Measurements from ENCODE around the gene KCND2. TPM values are rescaled to one million over a fixed set of nuclear protein-coding genes. Genes with fewer than 3 reads are reported as not detected.

Gene KCND2
- total RNA-seq, 1 experiment from 2014 or later: not detected

DNA sequence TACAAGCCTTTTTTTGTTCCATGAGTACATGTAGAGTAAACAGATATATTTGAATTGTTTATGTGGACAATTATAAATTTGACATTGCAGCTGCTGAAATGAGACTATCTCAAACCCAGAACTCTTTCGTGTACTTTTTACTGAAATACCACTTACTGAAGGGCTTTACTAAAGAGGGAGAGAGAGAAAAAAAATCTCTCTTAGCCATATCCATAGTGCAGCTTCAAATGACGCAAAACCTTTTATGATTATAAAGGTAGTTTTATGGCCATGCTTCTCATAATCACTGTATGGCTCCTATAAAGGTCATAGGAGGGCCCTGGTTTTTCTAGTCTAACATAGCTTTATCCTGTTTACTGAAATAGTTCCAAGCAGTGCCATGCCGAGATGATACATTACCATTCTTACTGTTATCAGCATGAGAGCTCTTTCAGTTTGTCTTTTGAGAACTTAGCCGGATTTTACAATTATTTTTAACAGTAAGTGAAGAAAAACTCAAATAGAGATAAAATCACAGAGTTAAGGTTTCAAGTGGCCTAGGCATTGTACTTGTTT lies 35.1 kb downstream of the KCND2 start:
- H3K4me3 Mint-ChIP-seq (ENCODE audit: unreplicated experiment): no peak overlapping the region
- no TSS peak for BruUV-seq (replicated peaks)
- ChIA-PET CTCF (no interaction called here), POLR2A (no interaction called here)
- intact Hi-C loops (cut with micrococcal nuclease; ENCODE audit: unreplicated experiment): no loop called here
- H3K36me3 Mint-ChIP-seq (ENCODE audit: insufficient read depth, unreplicated experiment): no peaks in the 10 kb centered on the region
- H3K4me3 ChIP-seq (ENCODE audit: low read depth, low read length): no peak overlapping the region
- H3K36me3 ChIP-seq (ENCODE audit: control insufficient read depth, insufficient read depth, low read length): no peaks in the 10 kb centered on the region
- H3K27ac Mint-ChIP-seq (ENCODE audit: unreplicated experiment): no peak overlapping the region
- TF ChIP-seq, protein P1, sequence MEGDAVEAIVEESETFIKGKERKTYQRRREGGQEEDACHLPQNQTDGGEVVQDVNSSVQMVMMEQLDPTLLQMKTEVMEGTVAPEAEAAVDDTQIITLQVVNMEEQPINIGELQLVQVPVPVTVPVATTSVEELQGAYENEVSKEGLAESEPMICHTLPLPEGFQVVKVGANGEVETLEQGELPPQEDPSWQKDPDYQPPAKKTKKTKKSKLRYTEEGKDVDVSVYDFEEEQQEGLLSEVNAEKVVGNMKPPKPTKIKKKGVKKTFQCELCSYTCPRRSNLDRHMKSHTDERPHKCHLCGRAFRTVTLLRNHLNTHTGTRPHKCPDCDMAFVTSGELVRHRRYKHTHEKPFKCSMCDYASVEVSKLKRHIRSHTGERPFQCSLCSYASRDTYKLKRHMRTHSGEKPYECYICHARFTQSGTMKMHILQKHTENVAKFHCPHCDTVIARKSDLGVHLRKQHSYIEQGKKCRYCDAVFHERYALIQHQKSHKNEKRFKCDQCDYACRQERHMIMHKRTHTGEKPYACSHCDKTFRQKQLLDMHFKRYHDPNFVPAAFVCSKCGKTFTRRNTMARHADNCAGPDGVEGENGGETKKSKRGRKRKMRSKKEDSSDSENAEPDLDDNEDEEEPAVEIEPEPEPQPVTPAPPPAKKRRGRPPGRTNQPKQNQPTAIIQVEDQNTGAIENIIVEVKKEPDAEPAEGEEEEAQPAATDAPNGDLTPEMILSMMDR (IDR thresholded peaks at IDR 0.05; ENCODE audit: insufficient read depth in 1 of 2, low read depth in 1 of 2, low read length in 1 of 2, severe bottlenecking in 1 of 2, unreplicated experiment in 1 of 2): no peak
- no peaks in the 10 kb centered on the region for H3K4me1 Mint-ChIP-seq (ENCODE audit: low read depth, unreplicated experiment)
- H3K9me3 ChIP-seq: no peaks in the 10 kb centered on the region
- DNase-seq: no peak
- no peaks in the 10 kb centered on the region for H3K27me3 ChIP-seq (replicated peaks; ENCODE audit: control insufficient read depth, insufficient read depth, low read length)
- no peaks in the 10 kb centered on the region for H3K9me3 Mint-ChIP-seq (ENCODE audit: unreplicated experiment)
- no peaks in the 10 kb centered on the region for H3K4me1 ChIP-seq
- H3K27me3 Mint-ChIP-seq (ENCODE audit: insufficient read depth, unreplicated experiment): peaks cover 2% of the 10 kb centered on the region

- Histone ChIP-seq H3K36me3 (ENCODE audit: control insufficient read depth, insufficient read depth, low read length) (no peaks in the 10 kb centered on the region), H3K4me3 (ENCODE audit: low read depth, low read length) (no peak overlapping the region), H3K27me3 (replicated peaks; ENCODE audit: control insufficient read depth, insufficient read depth, low read length) (no peaks in the 10 kb centered on the region), H3K9me3 (no peaks in the 10 kb centered on the region), H3K4me1 (no peaks in the 10 kb centered on the region)
- TF ChIP-seq, protein P1 (IDR thresholded peaks at IDR 0.05; ENCODE audit: insufficient read depth in 1 of 2, low read depth in 1 of 2, low read length in 1 of 2, severe bottlenecking in 1 of 2, unreplicated experiment in 1 of 2): no peak
- ChIA-PET POLR2A (no interaction called here), CTCF (no interaction called here)
- Mint-ChIP-seq H3K4me1 (ENCODE audit: low read depth, unreplicated experiment) (no peaks in the 10 kb centered on the region), H3K27me3 (ENCODE audit: insufficient read depth, unreplicated experiment) (no peaks in the 10 kb centered on the region), H3K27ac (ENCODE audit: unreplicated experiment) (no peak overlapping the region), H3K9me3 (ENCODE audit: unreplicated experiment) (no peaks in the 10 kb centered on the region), H3K36me3 (ENCODE audit: insufficient read depth, unreplicated experiment) (no peaks in the 10 kb centered on the region), H3K4me3 (ENCODE audit: unreplicated experiment) (no peak overlapping the region)
- intact Hi-C loops (cut with micrococcal nuclease; ENCODE audit: unreplicated experiment): no loop called here
- DNase-seq: no peak
- BruUV-seq (replicated peaks): no TSS peak
These were observed 38.2 kb downstream of the KCND2 start for GRCh38 chr7:120311028-120311788.

DNA sequence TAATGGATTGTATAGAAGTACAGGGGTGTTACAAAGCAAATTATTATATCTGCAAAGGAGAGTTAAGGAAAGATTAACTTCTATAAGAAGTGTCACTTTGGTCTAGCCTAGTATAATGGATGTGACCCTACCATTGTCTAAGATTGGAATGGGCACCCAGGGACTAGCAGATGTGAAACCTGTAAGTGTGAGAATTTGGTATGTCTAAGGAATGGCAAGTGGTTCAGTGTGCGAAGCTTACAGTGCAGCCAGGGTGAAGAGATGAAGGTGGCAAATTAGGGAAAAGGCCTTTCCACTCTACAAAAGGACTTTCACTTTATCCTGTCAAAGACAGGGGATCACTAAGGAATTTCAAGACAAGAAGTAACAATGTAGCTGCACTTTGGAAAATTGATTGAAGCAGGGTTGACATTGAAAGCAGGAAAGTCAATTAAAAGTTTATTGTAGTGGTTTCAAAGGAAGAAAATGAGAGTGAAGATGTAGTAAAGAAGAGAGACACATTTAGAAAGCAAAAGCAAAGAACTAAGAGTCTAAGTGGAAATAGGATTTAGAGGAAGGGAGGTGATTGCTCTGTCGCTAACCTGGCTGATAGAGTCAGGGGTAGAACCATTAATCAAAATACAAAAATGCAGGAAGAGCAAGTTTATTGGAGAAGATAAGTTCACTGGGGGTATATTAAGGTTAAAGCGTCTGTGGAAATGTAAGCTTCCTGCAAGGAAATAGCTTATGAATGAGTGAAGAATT lies 47.4 kb downstream of the KCND2 start:
- intact Hi-C loops (cut with micrococcal nuclease; ENCODE audit: unreplicated experiment): no loop called here
- H3K27ac Mint-ChIP-seq (ENCODE audit: unreplicated experiment): no peak overlapping the region
- no peaks in the 10 kb centered on the region for H3K9me3 Mint-ChIP-seq (ENCODE audit: unreplicated experiment)
- ChIA-PET POLR2A (no interaction called here), CTCF (no interaction called here)
- H3K4me1 ChIP-seq: no peaks in the 10 kb centered on the region
- H3K4me3 ChIP-seq (ENCODE audit: low read depth, low read length): no peak overlapping the region
- H3K4me1 Mint-ChIP-seq (ENCODE audit: low read depth, unreplicated experiment): no peaks in the 10 kb centered on the region
- H3K27me3 Mint-ChIP-seq (ENCODE audit: insufficient read depth, unreplicated experiment): no peaks in the 10 kb centered on the region
- TF ChIP-seq, protein P1 (IDR thresholded peaks at IDR 0.05; ENCODE audit: insufficient read depth in 1 of 2, low read depth in 1 of 2, low read length in 1 of 2, severe bottlenecking in 1 of 2, unreplicated experiment in 1 of 2): no peak
- H3K27me3 ChIP-seq (replicated peaks; ENCODE audit: control insufficient read depth, insufficient read depth, low read length): no peaks in the 10 kb centered on the region
- H3K9me3 ChIP-seq: no peaks in the 10 kb centered on the region
- no TSS peak for BruUV-seq (replicated peaks)
- no peaks in the 10 kb centered on the region for H3K36me3 ChIP-seq (ENCODE audit: control insufficient read depth, insufficient read depth, low read length)
- no peak overlapping the region for H3K4me3 Mint-ChIP-seq (ENCODE audit: unreplicated experiment)
- H3K36me3 Mint-ChIP-seq (ENCODE audit: insufficient read depth, unreplicated experiment): no peaks in the 10 kb centered on the region
- DNase-seq: no peak
